ENCODE measurements around the gene FAM180B.

The FAM180B gene

DNA sequence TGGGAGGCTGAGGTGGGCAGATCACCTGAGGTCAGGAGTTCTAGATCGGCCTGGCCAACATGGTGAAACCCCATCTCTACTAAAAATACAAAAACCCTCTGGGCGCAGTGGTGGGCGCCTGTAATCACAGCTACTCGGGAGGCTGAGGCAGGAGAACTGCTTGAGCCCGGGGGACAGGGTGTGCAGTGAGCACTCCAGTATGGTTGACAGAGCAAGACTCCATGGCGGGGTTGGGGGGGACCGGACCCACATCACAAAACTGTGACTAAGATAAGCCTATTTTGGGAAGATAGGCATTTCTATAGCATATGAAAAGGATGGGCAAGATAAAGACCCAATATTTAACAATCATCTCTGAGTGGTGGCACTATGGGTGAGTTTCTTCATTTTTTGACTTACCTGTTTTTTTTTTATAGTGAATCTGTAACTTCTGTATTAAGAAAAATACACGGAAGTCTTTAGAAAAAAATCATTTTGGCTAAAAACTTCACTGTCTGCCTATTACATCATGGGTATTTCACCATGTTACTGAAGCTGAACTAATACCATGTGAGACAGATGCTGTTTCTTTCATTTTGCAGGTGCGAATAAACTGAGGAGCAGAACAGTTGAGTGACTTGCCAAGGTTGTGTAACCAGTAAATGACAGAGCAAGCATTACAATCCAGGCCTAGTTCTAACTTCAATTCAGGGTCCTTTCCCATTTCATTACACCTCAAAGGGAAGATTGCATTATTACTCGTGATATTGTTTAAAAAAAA lies 36.0 kb upstream of the FAM180B start:
- H3K9me3 ChIP-seq (ENCODE audit: low read length) = no peaks in the 10 kb centered on the region
- no peaks in the 10 kb centered on the region for H4K20me1 ChIP-seq (ENCODE audit: insufficient read depth, low read length)
- no peak for TF ChIP-seq EZH2 (IDR thresholded peaks at IDR 0.05; ENCODE audit: borderline replicate concordance, low read length)
- TF ChIP-seq, protein P1, sequence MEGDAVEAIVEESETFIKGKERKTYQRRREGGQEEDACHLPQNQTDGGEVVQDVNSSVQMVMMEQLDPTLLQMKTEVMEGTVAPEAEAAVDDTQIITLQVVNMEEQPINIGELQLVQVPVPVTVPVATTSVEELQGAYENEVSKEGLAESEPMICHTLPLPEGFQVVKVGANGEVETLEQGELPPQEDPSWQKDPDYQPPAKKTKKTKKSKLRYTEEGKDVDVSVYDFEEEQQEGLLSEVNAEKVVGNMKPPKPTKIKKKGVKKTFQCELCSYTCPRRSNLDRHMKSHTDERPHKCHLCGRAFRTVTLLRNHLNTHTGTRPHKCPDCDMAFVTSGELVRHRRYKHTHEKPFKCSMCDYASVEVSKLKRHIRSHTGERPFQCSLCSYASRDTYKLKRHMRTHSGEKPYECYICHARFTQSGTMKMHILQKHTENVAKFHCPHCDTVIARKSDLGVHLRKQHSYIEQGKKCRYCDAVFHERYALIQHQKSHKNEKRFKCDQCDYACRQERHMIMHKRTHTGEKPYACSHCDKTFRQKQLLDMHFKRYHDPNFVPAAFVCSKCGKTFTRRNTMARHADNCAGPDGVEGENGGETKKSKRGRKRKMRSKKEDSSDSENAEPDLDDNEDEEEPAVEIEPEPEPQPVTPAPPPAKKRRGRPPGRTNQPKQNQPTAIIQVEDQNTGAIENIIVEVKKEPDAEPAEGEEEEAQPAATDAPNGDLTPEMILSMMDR (IDR thresholded peaks at IDR 0.05; ENCODE audit: low read length) = no peak
- H3K27ac ChIP-seq (ENCODE audit: low read depth, low read length, poor library complexity, severe bottlenecking) = peak overlapping the region; percentile 71
- peak overlapping the region; percentile 97 for H3K4me3 ChIP-seq (ENCODE audit: low read depth, low read length, poor library complexity, severe bottlenecking)
- peaks cover 12% of the 10 kb centered on the region; the same call in 1 of the 2 replicates for H3K36me3 ChIP-seq (ENCODE audit: insufficient read depth, low read length)
- no peaks in the 10 kb centered on the region for H3K9me2 ChIP-seq (ENCODE audit: low read depth, low read length)
- H3K4me1 ChIP-seq (ENCODE audit: insufficient read depth, low read length, severe bottlenecking) = peaks cover 37% of the 10 kb centered on the region
- no peaks in the 10 kb centered on the region for H3K27me3 ChIP-seq (ENCODE audit: insufficient read depth, low read length)
- H3K9ac ChIP-seq (ENCODE audit: low read length) = peak overlapping the region; percentile 96; the same call in 1 of the 2 replicates
- H3K4me2 ChIP-seq (ENCODE audit: low read length) = peak overlapping the region; percentile 77
- peaks cover 67% of the 10 kb centered on the region for H3K79me2 ChIP-seq (ENCODE audit: insufficient read depth, low read length)
- H2AFZ ChIP-seq (ENCODE audit: low read length) = no peak overlapping the region
- H3F3A ChIP-seq (ENCODE audit: insufficient read depth, low read length) = peaks cover 8% of the 10 kb centered on the region; the same call in 1 of the 2 replicates

DNA sequence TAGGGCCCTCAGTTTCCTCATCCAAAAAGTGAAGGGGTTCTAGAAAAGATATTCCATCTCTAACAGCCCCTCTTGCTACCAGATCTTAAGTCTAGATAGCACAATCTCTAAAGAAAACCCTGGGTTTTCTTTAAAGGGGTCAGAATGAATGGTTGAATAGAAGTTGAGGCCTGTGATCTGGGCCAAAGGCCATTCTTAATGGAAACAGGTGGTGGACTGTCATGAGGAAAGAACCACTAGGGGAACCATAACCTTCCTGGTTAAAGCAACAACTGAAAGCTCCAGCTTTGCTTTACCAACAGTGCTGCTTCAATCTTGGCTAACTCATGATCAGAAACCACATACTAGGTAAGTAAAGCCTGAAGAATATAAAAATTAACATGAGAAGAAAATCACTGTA lies 35.4 kb upstream of the FAM180B start:
- Histone ChIP-seq H3K4me2 (ENCODE audit: low read length) (peak overlapping the region; percentile 77), H4K20me1 (ENCODE audit: insufficient read depth, low read length) (no peaks in the 10 kb centered on the region), H3K4me1 (ENCODE audit: insufficient read depth, low read length, severe bottlenecking) (peaks cover 37% of the 10 kb centered on the region), H3K36me3 (ENCODE audit: insufficient read depth, low read length) (peaks cover 12% of the 10 kb centered on the region; the same call in 1 of the 2 replicates), H3K79me2 (ENCODE audit: insufficient read depth, low read length) (peaks cover 65% of the 10 kb centered on the region), H3K9me2 (ENCODE audit: low read depth, low read length) (no peaks in the 10 kb centered on the region), H3K9me3 (ENCODE audit: low read length) (no peaks in the 10 kb centered on the region), H3K27ac (ENCODE audit: low read depth, low read length, poor library complexity, severe bottlenecking) (peak overlapping the region; percentile 71), H3F3A (ENCODE audit: insufficient read depth, low read length) (peaks cover 8% of the 10 kb centered on the region; the same call in 1 of the 2 replicates), H2AFZ (ENCODE audit: low read length) (no peak overlapping the region), H3K4me3 (ENCODE audit: low read depth, low read length, poor library complexity, severe bottlenecking) (peak overlapping the region; percentile 97), H3K27me3 (ENCODE audit: insufficient read depth, low read length) (no peaks in the 10 kb centered on the region), H3K9ac (ENCODE audit: low read length) (peak overlapping the region; percentile 96)
- TF ChIP-seq, protein P1 (IDR thresholded peaks at IDR 0.05; ENCODE audit: low read length) = peak; percentile 50; the same call in 1 of the 2 replicates
- TF ChIP-seq EZH2 (IDR thresholded peaks at IDR 0.05; ENCODE audit: borderline replicate concordance, low read length) = no peak

DNA sequence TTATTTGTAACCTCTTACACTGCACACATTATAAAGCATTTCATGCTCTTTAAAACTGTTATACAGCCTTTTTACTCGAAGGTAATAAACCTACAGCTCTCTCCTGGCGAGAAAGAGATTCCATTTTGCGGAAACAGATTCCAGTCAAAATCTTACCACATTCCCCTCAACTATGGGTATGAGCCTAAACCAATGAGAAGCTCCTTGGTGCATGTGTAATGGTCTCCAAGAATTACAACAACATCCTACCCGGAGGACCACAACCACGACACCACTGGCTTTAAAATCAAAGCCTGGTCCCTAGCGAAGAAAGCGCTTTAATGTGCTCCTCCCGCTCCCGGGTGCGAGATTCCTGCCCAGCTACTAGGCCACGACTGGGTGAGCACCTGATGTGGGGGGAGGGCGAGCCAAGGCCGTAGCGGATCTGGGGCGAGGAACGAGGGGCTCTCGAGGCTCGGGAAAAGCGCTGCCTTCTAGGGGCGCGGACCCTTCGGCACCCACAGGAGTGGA lies 34.4 kb upstream of the FAM180B start:
- no peaks in the 10 kb centered on the region for H3K9me3 ChIP-seq (ENCODE audit: low read length)
- no peaks in the 10 kb centered on the region for H3K9me2 ChIP-seq (ENCODE audit: low read depth, low read length)
- no peaks in the 10 kb centered on the region for H4K20me1 ChIP-seq (ENCODE audit: insufficient read depth, low read length)
- H3K36me3 ChIP-seq (ENCODE audit: insufficient read depth, low read length) = peaks cover 12% of the 10 kb centered on the region; the same call in 1 of the 2 replicates
- no peak overlapping the region for H2AFZ ChIP-seq (ENCODE audit: low read length)
- TF ChIP-seq EZH2 (IDR thresholded peaks at IDR 0.05; ENCODE audit: borderline replicate concordance, low read length) = no peak
- TF ChIP-seq, protein P1 (IDR thresholded peaks at IDR 0.05; ENCODE audit: low read length) = no peak
- peaks cover 37% of the 10 kb centered on the region for H3K4me1 ChIP-seq (ENCODE audit: insufficient read depth, low read length, severe bottlenecking)
- H3K4me2 ChIP-seq (ENCODE audit: low read length) = peak overlapping the region; percentile 77
- peaks cover 55% of the 10 kb centered on the region for H3K79me2 ChIP-seq (ENCODE audit: insufficient read depth, low read length)
- peaks cover 8% of the 10 kb centered on the region; the same call in 1 of the 2 replicates for H3F3A ChIP-seq (ENCODE audit: insufficient read depth, low read length)
- H3K27me3 ChIP-seq (ENCODE audit: insufficient read depth, low read length) = no peaks in the 10 kb centered on the region
- H3K9ac ChIP-seq (ENCODE audit: low read length) = peak overlapping the region; percentile 96
- H3K27ac ChIP-seq (ENCODE audit: low read depth, low read length, poor library complexity, severe bottlenecking) = peak overlapping the region; percentile 71
- peak overlapping the region; percentile 97 for H3K4me3 ChIP-seq (ENCODE audit: low read depth, low read length, poor library complexity, severe bottlenecking)
